ENCODE results near the gene RPL41. TPM values are rescaled to one million over a fixed set of nuclear protein-coding genes. Genes with fewer than 3 reads are reported as not detected.

Gene RPL41
- total RNA-seq, 1 experiment from 2014 or later: 4,637 TPM

DNA sequence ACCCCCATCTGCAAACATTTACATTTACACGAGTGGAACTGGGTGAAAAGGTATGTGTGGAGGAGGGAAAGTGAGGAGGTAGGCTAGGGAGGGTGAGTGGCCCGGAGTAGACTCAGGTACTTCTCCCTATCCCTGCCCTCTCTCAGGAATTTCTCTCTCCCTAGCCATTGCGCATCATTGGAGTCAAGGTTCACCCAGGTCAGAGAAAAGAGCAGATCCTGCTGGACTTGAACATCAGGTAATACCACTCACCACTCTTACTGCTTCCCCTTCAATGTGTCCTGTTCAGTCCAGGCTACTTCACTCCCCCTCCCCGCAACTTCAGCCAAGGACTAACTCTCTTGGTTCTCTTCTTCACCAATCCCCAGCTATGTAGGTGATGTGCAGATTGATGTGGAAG, 14.4 kb downstream of the RPL41 start:
- H3K9ac ChIP-seq (ENCODE audit: extremely low read depth, insufficient read length, low read length): no peak overlapping the region
- Mint-ChIP-seq H3K9me3 (no peaks in the 10 kb centered on the region; a peak in 1 of 5 replicates), H3K4me3 (peak overlapping the region; percentile 74 to 88; a peak in 3 of 5 replicates), H3K27ac (no peak overlapping the region), H3K4me1 (peaks cover 26 to 27% of the 10 kb centered on the region in 2 experiments), H3K36me3 (ENCODE audit: insufficient read depth in 1 of 3, low read depth in 3 of 3) (peaks cover 43 to 56% (median 51%) of the 10 kb centered on the region in 3 experiments), H3K27me3 (ENCODE audit: low read depth) (no peaks in the 10 kb centered on the region)
- no peak overlapping the region for H2BK12ac ChIP-seq (ENCODE audit: insufficient read length, low read depth, low read length)
- no CpG with 5 or more reads among the region's 4 CpGs for WGBS (ENCODE audit: extremely low coverage, insufficient read length, low lambda C conversion rate)
- no peak overlapping the region for H4K8ac ChIP-seq (replicated peaks; ENCODE audit: insufficient read length, low read depth, low read length)
- H3K4me2 ChIP-seq (ENCODE audit: insufficient read depth, insufficient read length, low read length): no peak overlapping the region
- H3K56ac ChIP-seq (ENCODE audit: insufficient read length, low read depth, low read length): no peak overlapping the region
- H3K79me1 ChIP-seq (ENCODE audit: insufficient read depth, low read depth, low read length, poor library complexity, severe bottlenecking): no peaks in the 10 kb centered on the region
- no peak overlapping the region for H4K91ac ChIP-seq (ENCODE audit: insufficient read length, low read depth, low read length)
- TF ChIP-seq, protein P1, sequence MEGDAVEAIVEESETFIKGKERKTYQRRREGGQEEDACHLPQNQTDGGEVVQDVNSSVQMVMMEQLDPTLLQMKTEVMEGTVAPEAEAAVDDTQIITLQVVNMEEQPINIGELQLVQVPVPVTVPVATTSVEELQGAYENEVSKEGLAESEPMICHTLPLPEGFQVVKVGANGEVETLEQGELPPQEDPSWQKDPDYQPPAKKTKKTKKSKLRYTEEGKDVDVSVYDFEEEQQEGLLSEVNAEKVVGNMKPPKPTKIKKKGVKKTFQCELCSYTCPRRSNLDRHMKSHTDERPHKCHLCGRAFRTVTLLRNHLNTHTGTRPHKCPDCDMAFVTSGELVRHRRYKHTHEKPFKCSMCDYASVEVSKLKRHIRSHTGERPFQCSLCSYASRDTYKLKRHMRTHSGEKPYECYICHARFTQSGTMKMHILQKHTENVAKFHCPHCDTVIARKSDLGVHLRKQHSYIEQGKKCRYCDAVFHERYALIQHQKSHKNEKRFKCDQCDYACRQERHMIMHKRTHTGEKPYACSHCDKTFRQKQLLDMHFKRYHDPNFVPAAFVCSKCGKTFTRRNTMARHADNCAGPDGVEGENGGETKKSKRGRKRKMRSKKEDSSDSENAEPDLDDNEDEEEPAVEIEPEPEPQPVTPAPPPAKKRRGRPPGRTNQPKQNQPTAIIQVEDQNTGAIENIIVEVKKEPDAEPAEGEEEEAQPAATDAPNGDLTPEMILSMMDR (conservative IDR thresholded peaks at IDR 0.05): no peak
- H3K23ac ChIP-seq (ENCODE audit: insufficient read length, low read depth, low read length): no peak overlapping the region
- no peak overlapping the region for H3K18ac ChIP-seq (ENCODE audit: insufficient read length, low read depth, low read length)
- no peaks in the 10 kb centered on the region for H3K4me1 ChIP-seq (ENCODE audit: insufficient read depth, low read length)
- H2BK20ac ChIP-seq (ENCODE audit: low read depth, low read length, poor library complexity, severe bottlenecking): no peak overlapping the region
- H3K4ac ChIP-seq (ENCODE audit: low read depth, low read length): no peak overlapping the region
- no peak overlapping the region for H2BK120ac ChIP-seq (ENCODE audit: low read depth, low read length, poor library complexity, severe bottlenecking)
- H3K79me2 ChIP-seq (ENCODE audit: insufficient read depth, low read length): no peaks in the 10 kb centered on the region
- DNase-seq: no peak
- no peak overlapping the region for H4K5ac ChIP-seq (ENCODE audit: insufficient read length, low read depth, low read length)
- H3K23me2 ChIP-seq (ENCODE audit: insufficient read length, low read depth, low read length, poor library complexity, severe bottlenecking): peaks cover 17% of the 10 kb centered on the region
- H2AK5ac ChIP-seq (ENCODE audit: insufficient read length, low read length): no peak overlapping the region
- H2BK15ac ChIP-seq (ENCODE audit: low read depth, low read length): no peak overlapping the region
- H4K20me1 ChIP-seq (ENCODE audit: control insufficient read depth, insufficient read depth, insufficient read length): no peaks in the 10 kb centered on the region
- no peak overlapping the region for H3K14ac ChIP-seq (ENCODE audit: insufficient read depth, low read length)
- H3T11ph ChIP-seq (ENCODE audit: low read length): no peak overlapping the region
- H3K27ac ChIP-seq (ENCODE audit: insufficient read length, low read depth, low read length): no peak overlapping the region
- H3K9me3 ChIP-seq (ENCODE audit: control insufficient read depth, low read depth, low read length): no peaks in the 10 kb centered on the region
- no peaks in the 10 kb centered on the region for H3K27me3 ChIP-seq (ENCODE audit: insufficient read depth, low read length)
- no peak overlapping the region for H2AFZ ChIP-seq (ENCODE audit: low read length)
- no peak overlapping the region for H2BK5ac ChIP-seq (ENCODE audit: insufficient read length, low read length)
